ENCODE results near the gene KIAA1328.

DNA sequence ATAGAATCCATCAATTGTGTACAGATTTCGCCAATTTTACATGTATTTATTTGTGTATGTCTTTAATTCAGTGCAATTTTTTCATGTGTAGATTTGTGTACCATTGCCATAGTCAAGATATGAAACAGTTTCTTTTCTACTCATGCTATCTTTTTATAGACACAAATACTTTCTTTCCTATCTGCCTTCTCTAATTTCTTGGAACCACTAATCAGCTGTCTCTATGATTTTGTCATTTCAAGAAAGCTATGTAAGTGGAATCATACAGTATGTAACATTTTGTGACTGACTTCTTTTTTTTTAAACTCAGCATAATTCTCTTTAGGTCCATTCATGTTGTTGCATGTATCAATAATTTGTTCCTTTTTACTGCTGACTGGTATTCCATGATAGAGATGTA is 33.3 kb downstream of the KIAA1328 start:
- TF ChIP-seq POLR2A (IDR thresholded peaks at IDR 0.05): no peak
- TF ChIP-seq, protein P1, sequence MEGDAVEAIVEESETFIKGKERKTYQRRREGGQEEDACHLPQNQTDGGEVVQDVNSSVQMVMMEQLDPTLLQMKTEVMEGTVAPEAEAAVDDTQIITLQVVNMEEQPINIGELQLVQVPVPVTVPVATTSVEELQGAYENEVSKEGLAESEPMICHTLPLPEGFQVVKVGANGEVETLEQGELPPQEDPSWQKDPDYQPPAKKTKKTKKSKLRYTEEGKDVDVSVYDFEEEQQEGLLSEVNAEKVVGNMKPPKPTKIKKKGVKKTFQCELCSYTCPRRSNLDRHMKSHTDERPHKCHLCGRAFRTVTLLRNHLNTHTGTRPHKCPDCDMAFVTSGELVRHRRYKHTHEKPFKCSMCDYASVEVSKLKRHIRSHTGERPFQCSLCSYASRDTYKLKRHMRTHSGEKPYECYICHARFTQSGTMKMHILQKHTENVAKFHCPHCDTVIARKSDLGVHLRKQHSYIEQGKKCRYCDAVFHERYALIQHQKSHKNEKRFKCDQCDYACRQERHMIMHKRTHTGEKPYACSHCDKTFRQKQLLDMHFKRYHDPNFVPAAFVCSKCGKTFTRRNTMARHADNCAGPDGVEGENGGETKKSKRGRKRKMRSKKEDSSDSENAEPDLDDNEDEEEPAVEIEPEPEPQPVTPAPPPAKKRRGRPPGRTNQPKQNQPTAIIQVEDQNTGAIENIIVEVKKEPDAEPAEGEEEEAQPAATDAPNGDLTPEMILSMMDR (IDR thresholded peaks at IDR 0.05): no peak
